ENCODE data around the gene F13A1.

Gene F13A1

GRCh38 chr6:6196762-6197161 is 123.7 kb downstream of the F13A1 start:
- H2AFZ ChIP-seq (ENCODE audit: low read length) = no peak overlapping the region
- H4K20me1 ChIP-seq (ENCODE audit: insufficient read depth, low read length) = no peaks in the 10 kb centered on the region
- TF ChIP-seq, protein P1, sequence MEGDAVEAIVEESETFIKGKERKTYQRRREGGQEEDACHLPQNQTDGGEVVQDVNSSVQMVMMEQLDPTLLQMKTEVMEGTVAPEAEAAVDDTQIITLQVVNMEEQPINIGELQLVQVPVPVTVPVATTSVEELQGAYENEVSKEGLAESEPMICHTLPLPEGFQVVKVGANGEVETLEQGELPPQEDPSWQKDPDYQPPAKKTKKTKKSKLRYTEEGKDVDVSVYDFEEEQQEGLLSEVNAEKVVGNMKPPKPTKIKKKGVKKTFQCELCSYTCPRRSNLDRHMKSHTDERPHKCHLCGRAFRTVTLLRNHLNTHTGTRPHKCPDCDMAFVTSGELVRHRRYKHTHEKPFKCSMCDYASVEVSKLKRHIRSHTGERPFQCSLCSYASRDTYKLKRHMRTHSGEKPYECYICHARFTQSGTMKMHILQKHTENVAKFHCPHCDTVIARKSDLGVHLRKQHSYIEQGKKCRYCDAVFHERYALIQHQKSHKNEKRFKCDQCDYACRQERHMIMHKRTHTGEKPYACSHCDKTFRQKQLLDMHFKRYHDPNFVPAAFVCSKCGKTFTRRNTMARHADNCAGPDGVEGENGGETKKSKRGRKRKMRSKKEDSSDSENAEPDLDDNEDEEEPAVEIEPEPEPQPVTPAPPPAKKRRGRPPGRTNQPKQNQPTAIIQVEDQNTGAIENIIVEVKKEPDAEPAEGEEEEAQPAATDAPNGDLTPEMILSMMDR (IDR thresholded peaks at IDR 0.05; ENCODE audit: low read length) = no peak
- H3K9ac ChIP-seq (ENCODE audit: low read length) = no peak overlapping the region
- H3K9me2 ChIP-seq (ENCODE audit: low read depth, low read length) = no peaks in the 10 kb centered on the region
- H3K4me2 ChIP-seq (ENCODE audit: low read length) = no peak overlapping the region
- H3K27ac ChIP-seq (ENCODE audit: low read depth, low read length, poor library complexity, severe bottlenecking) = no peak overlapping the region
- no peaks in the 10 kb centered on the region for H3K9me3 ChIP-seq (ENCODE audit: low read length)
- H3F3A ChIP-seq (ENCODE audit: insufficient read depth, low read length) = no peaks in the 10 kb centered on the region
- no peaks in the 10 kb centered on the region; the same call in 1 of the 2 replicates for H3K27me3 ChIP-seq (ENCODE audit: insufficient read depth, low read length)
- H3K4me1 ChIP-seq (ENCODE audit: insufficient read depth, low read length, severe bottlenecking) = no peaks in the 10 kb centered on the region
- no peaks in the 10 kb centered on the region for H3K36me3 ChIP-seq (ENCODE audit: insufficient read depth, low read length)
- H3K79me2 ChIP-seq (ENCODE audit: insufficient read depth, low read length) = no peaks in the 10 kb centered on the region
- no peak overlapping the region for H3K4me3 ChIP-seq (ENCODE audit: low read depth, low read length, poor library complexity, severe bottlenecking)

- Histone ChIP-seq H3K9me2 (ENCODE audit: low read depth, low read length) (no peaks in the 10 kb centered on the region), H3K4me3 (ENCODE audit: low read depth, low read length, poor library complexity, severe bottlenecking) (no peak overlapping the region), H3K9me3 (ENCODE audit: low read length) (no peaks in the 10 kb centered on the region), H3K36me3 (ENCODE audit: insufficient read depth, low read length) (no peaks in the 10 kb centered on the region), H3K27me3 (ENCODE audit: insufficient read depth, low read length) (no peaks in the 10 kb centered on the region; the same call in 1 of the 2 replicates), H3K4me1 (ENCODE audit: insufficient read depth, low read length, severe bottlenecking) (no peaks in the 10 kb centered on the region), H3K9ac (ENCODE audit: low read length) (no peak overlapping the region), H2AFZ (ENCODE audit: low read length) (no peak overlapping the region), H3K27ac (ENCODE audit: low read depth, low read length, poor library complexity, severe bottlenecking) (no peak overlapping the region), H3K79me2 (ENCODE audit: insufficient read depth, low read length) (no peaks in the 10 kb centered on the region), H4K20me1 (ENCODE audit: insufficient read depth, low read length) (no peaks in the 10 kb centered on the region), H3K4me2 (ENCODE audit: low read length) (no peak overlapping the region), H3F3A (ENCODE audit: insufficient read depth, low read length) (no peaks in the 10 kb centered on the region)
- TF ChIP-seq, protein P1 (IDR thresholded peaks at IDR 0.05; ENCODE audit: low read length) = no peak
- no peak for TF ChIP-seq EZH2 (IDR thresholded peaks at IDR 0.05; ENCODE audit: borderline replicate concordance, low read length)
Measured at GRCh38 chr6:6195080-6195479, 125.4 kb downstream of the F13A1 start.

GRCh38 chr6:6193221-6193745 is 127.2 kb downstream of the F13A1 start:
- H3K4me2 ChIP-seq (ENCODE audit: low read length) = no peak overlapping the region
- H3K27ac ChIP-seq (ENCODE audit: low read depth, low read length, poor library complexity, severe bottlenecking) = no peak overlapping the region
- H3F3A ChIP-seq (ENCODE audit: insufficient read depth, low read length) = no peaks in the 10 kb centered on the region
- H3K9ac ChIP-seq (ENCODE audit: low read length) = no peak overlapping the region
- H3K36me3 ChIP-seq (ENCODE audit: insufficient read depth, low read length) = no peaks in the 10 kb centered on the region
- TF ChIP-seq, protein P1 (IDR thresholded peaks at IDR 0.05; ENCODE audit: low read length) = no peak
- no peak for TF ChIP-seq EZH2 (IDR thresholded peaks at IDR 0.05; ENCODE audit: borderline replicate concordance, low read length)
- H3K9me3 ChIP-seq (ENCODE audit: low read length) = no peaks in the 10 kb centered on the region
- H3K27me3 ChIP-seq (ENCODE audit: insufficient read depth, low read length) = no peaks in the 10 kb centered on the region; the same call in 1 of the 2 replicates
- H2AFZ ChIP-seq (ENCODE audit: low read length) = no peak overlapping the region
- H3K4me3 ChIP-seq (ENCODE audit: low read depth, low read length, poor library complexity, severe bottlenecking) = no peak overlapping the region
- no peaks in the 10 kb centered on the region for H3K4me1 ChIP-seq (ENCODE audit: insufficient read depth, low read length, severe bottlenecking)
- no peaks in the 10 kb centered on the region for H3K9me2 ChIP-seq (ENCODE audit: low read depth, low read length)
- H3K79me2 ChIP-seq (ENCODE audit: insufficient read depth, low read length) = no peaks in the 10 kb centered on the region
- H4K20me1 ChIP-seq (ENCODE audit: insufficient read depth, low read length) = no peaks in the 10 kb centered on the region

Measured in OCI-LY1 (cell line).